GM13977 (cell line): ENCODE data around the gene ZFYVE21.

Experiments
- DNase-seq: peaks from one replicate; pipeline ENCODE4 v3.0.0; 2012; ENCODE audit warnings: low spot score
- CTCF ChIP-seq: IDR thresholded peaks from 2 replicates; pipeline ENCODE4 v1.5.1; 2012; ENCODE audit warnings: mild to moderate bottlenecking, control low read depth; ENCODE audit not compliant: insufficient read depth; ENCODE audit errors: extremely low read depth, missing control alignments
- in situ Hi-C: fragments of 300-500 bp; cut with MboI; formaldehyde crosslinking; loops from one replicate; pipeline ENCODE4 v1.12.0; 2022; ENCODE audit warnings: low sequenced_read_pairs, low pct_unique_long_range_greater_than_20kb, mixed read lengths, inconsistent platforms; ENCODE audit not compliant: unreplicated experiment

Gene ZFYVE21

GRCh38 chr14:103729496-103730448 is 14.2 kb downstream of the ZFYVE21 start:
- in situ Hi-C loops, result no loop called here
- TF ChIP-seq CTCF, result no peak
- DNase-seq, result no peak

GRCh38 chr14:103730490-103731035 is 15.0 kb downstream of the ZFYVE21 start:
- TF ChIP-seq CTCF, result no peak
- DNase-seq, result peak; percentile 36
- in situ Hi-C loops, result no loop called here

- in situ Hi-C loops, result no loop called here
- peak; percentile 25 for DNase-seq
- no peak for TF ChIP-seq CTCF
Measured at GRCh38 chr14:103731481-103731880, 15.9 kb downstream of the ZFYVE21 start.

- in situ Hi-C loops, result no loop called here
- peak; percentile 28 for DNase-seq
- no peak for TF ChIP-seq CTCF
Measured at GRCh38 chr14:103731916-103732867, 16.6 kb downstream of the ZFYVE21 start.

- TF ChIP-seq CTCF, result no peak
- peak; percentile 24 for DNase-seq
- in situ Hi-C loops, result no loop called here
Measured at GRCh38 chr14:103732868-103733620, 17.4 kb downstream of the ZFYVE21 start.
